Thoracic aorta (tissue), 2 donors: ENCODE data around the gene RBBP8NL. TPM values are rescaled to one million over a fixed set of nuclear protein-coding genes. Genes with fewer than 3 reads are reported as not detected.
"Not testable (repeated sequence)": the region's sequence is repeated elsewhere in the genome, so short reads cannot be mapped to it uniquely, and the experiment has no call there.

Experiments
- ATAC-seq: fragments of 150-250 bp; one replicate; pipeline ENCODE4 v1.8.0; 2017; ENCODE audit warnings: low read depth; ENCODE audit not compliant: insufficient number of reproducible peaks, low FRiP score
- DNase-seq: peaks from one replicate; pipeline ENCODE4 v3.0.0-alpha.2; 2020; ENCODE audit warnings: low spot score
- H3K27ac ChIP-seq, 2 donors: fragments of 200-600 bp; sonication (generic); 1 replicate in 1 of 2; 2 replicates in 1 of 2; pipeline ENCODE4 v1.5.1; 2016; ENCODE audit warnings: mild to moderate bottlenecking in 2 of 2, moderate library complexity in 2 of 2
- H3K27me3 ChIP-seq: fragments of 200-600 bp; sonication (generic); replicated peaks from 2 replicates; pipeline ENCODE4 v1.6.0; 2016; ENCODE audit warnings: mild to moderate bottlenecking; ENCODE audit not compliant: insufficient read depth
- H3K36me3 ChIP-seq: fragments of 200-600 bp; sonication (generic); one replicate; pipeline ENCODE4 v1.5.1; 2016
- H3K4me1 ChIP-seq, 2 donors: fragments of 200-600 bp; sonication (generic); 1 replicate in 1 of 2; 2 replicates in 1 of 2; pipeline versions ENCODE4 v1.5.1 to v1.6.0; 2016; ENCODE audit warnings: low read depth in 2 of 2, mild to moderate bottlenecking in 1 of 2; ENCODE audit not compliant: control insufficient read depth in 1 of 2
- H3K4me3 ChIP-seq: fragments of 200-600 bp; sonication (generic); 2 replicates; pipeline ENCODE4 v1.5.1; 2016; ENCODE audit warnings: mild to moderate bottlenecking
- H3K9me3 ChIP-seq: fragments of 200-600 bp; sonication (generic); 2 replicates; pipeline ENCODE4 v1.5.1; 2016
- total RNA-seq, 2 donors: library from RNA; depleted of rRNA; stranded (reverse); fragments of >200 nt; gene quantifications; one replicate each; pipeline versions ENCODE4 v1.1.0 to v1.2.3, GENCODE V29; 2016
- TF ChIP-seq, protein P1 (sequence below): fragments of 200-600 bp; sonication (generic); IDR thresholded peaks from one replicate; pipeline ENCODE4 v1.5.1; 2019; ENCODE audit warnings: antibody characterized with exemption

Gene RBBP8NL
- total RNA-seq, 2 donors from 2014 or later: not detected

DNA sequence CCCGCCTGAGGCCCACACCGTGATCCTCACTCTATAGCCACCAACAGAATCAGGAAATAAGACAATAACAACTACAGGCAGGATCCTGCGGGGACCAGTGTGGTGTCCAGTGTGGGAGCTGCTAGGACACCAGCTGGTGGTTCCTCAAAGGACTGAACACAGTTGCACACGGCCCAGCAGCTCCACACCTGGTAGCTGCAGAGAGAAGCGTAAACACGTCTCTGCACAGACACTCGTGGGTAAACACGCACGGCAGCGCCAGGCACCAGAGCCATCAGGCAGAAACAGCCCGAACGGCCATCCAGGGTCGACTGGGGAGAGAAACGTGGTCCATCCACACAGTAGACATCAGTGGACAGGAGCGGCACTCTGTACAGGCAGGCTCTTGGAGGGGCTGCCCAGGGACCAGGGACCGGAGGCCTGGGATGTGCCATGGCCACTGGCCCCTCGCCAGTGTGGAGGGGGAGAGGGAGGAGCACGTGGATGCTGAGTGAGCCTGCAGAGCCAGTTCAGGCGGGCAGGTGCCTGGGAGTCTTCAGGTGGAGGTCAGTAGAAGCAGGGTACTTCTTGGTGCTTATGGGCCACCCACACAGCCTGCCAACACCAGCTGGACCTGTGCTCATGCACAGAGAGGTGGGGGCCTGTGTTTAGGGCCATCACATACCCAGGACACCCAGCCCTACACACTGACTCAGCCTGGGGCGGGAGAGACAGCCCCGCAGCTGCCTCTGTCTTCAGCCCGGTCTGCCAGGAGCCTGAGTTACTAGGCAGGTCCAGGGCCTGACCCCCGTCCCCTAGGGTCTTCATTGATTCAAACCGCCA lies 52.8 kb downstream of the RBBP8NL start:
- no peak for DNase-seq
- TF ChIP-seq, protein P1, sequence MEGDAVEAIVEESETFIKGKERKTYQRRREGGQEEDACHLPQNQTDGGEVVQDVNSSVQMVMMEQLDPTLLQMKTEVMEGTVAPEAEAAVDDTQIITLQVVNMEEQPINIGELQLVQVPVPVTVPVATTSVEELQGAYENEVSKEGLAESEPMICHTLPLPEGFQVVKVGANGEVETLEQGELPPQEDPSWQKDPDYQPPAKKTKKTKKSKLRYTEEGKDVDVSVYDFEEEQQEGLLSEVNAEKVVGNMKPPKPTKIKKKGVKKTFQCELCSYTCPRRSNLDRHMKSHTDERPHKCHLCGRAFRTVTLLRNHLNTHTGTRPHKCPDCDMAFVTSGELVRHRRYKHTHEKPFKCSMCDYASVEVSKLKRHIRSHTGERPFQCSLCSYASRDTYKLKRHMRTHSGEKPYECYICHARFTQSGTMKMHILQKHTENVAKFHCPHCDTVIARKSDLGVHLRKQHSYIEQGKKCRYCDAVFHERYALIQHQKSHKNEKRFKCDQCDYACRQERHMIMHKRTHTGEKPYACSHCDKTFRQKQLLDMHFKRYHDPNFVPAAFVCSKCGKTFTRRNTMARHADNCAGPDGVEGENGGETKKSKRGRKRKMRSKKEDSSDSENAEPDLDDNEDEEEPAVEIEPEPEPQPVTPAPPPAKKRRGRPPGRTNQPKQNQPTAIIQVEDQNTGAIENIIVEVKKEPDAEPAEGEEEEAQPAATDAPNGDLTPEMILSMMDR: no peak
- no peak for ATAC-seq
- peak overlapping the region; percentile 38 to 66 for H3K27ac ChIP-seq
- no peak overlapping the region for H3K4me3 ChIP-seq
- H3K4me1 ChIP-seq: peaks cover 29 to 77% of the 10 kb centered on the region in 2 donors
- H3K27me3 ChIP-seq: no peaks in the 10 kb centered on the region
- no peaks in the 10 kb centered on the region for H3K9me3 ChIP-seq
- no peaks in the 10 kb centered on the region for H3K36me3 ChIP-seq

DNA sequence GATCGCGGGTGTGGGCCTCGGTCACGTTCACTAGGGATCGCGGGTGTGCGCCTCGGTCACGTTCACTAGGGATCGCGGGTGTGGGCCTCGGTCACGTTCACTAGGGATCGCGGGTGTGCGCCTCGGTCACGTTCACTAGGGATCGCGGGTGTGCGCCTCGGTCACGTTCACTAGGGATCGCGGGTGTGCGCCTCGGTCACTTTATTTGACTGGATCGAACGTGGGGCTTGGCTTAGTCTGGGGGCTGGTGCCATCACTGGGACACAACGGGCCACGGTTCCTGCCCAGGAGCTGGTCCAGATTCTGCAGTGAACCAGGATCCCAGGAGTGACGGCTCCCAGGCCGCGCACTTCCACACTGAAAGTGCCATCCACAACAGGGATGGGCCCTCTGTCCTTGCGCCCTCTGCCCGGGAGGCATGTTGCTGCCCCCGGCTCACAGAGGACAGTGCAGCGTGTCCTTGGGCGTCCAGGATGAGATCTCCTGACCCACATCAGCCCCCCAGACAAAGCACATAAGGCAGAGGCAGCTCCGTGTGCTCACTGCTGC lies 53.6 kb downstream of the RBBP8NL start:
- not testable (repeated sequence) for H3K27me3 ChIP-seq, H3K36me3 ChIP-seq, DNase-seq, ATAC-seq, H3K4me3 ChIP-seq, H3K9me3 ChIP-seq
- Histone ChIP-seq H3K27ac (peak overlapping the region in 1 of 2 donors; percentile 41), H3K4me1 (peaks cover 37 to 84% of the 10 kb centered on the region in 2 donors)

DNA sequence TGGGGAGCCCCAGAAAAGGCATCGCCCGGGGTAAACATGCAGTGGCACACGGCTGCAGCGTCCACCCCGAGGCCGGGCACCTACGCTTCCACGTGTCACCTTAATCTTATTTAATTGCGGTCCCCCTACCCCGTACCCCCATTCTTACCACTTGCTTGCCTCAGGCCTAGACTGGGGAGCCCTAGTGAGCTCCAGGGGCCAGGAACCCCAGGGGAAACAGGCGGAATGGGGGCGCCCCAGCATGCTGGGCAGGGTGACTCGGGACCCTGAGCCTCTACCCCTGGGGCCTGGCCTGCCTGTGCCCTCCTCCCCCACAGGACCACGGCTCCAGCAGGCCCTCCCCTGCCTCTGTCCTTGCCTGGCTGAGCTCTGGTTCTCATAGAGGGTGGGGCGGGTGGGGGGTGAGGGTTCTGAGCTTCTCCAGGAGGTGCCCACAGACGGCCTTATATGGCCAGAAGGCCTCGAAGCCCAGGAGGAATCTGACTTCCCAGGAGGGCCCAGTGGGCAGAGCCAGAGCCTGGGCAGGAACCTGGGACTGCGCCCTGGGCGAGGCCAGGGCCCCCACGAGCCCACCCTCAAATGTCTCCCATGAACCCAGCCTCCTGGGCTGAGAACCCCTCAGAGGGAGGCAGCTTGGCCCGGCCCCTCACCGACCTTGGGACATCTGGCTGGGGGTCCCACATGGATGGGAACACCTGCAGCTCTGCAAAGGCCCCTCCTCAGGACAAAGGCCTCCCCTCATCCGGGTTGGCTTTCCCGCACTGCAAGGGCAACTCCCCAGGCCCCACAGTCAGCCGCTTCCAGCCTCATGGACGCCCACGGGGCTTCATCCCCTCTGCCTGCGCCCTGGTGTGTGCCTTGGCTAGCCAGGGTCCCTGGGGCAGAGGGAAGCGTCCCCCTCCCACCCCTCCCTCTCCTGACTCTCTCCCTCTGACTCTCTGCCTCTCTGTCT lies 55.0 kb downstream of the RBBP8NL start:
- ATAC-seq: peak; percentile 23
- Histone ChIP-seq H3K4me3 (no peak overlapping the region), H3K9me3 (no peaks in the 10 kb centered on the region), H3K27ac (peak overlapping the region; percentile 61 to 72), H3K27me3 (no peaks in the 10 kb centered on the region), H3K4me1 (peaks cover 43 to 84% of the 10 kb centered on the region in 2 donors), H3K36me3 (no peaks in the 10 kb centered on the region)
- TF ChIP-seq, protein P1: no peak
- no peak for DNase-seq

DNA sequence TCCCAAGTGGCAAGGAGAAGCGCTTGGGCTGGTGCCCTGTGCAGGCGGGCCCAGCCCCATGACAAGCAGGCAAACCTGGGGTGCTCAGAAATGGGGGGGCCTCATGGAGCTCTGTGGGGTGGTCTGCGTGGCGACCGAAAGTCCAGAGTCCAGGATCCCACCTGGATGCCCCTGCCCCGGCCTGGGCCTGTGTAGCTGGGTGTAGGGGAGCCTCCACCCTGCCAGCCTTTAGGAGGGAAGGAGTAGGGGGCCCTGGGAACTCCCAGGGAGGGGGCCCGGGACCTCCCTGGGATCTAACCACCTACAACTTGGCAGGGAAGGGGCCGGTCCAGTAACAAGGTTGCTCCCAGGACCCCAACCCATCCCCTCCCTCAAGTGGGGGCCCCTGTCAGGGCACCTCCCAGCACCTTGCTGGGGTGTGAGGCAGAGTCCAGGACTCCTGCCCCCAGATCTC lies 55.7 kb downstream of the RBBP8NL start:
- H3K4me3 ChIP-seq: no peak overlapping the region
- H3K36me3 ChIP-seq: no peaks in the 10 kb centered on the region
- peaks cover 39 to 78% of the 10 kb centered on the region in 2 donors for H3K4me1 ChIP-seq
- no peak for ATAC-seq
- H3K27ac ChIP-seq: peak overlapping the region; percentile 48 to 61
- no peak for DNase-seq
- no peaks in the 10 kb centered on the region for H3K9me3 ChIP-seq
- TF ChIP-seq, protein P1: no peak
- no peaks in the 10 kb centered on the region for H3K27me3 ChIP-seq

GRCh38 chr20:62370807-62371587 lies 56.3 kb downstream of the RBBP8NL start:
- no peaks in the 10 kb centered on the region for H3K9me3 ChIP-seq
- TF ChIP-seq, protein P1: no peak
- H3K27me3 ChIP-seq: no peaks in the 10 kb centered on the region
- peaks cover 38 to 76% of the 10 kb centered on the region in 2 donors for H3K4me1 ChIP-seq
- DNase-seq (no peak), ATAC-seq (no peak)
- no peaks in the 10 kb centered on the region for H3K36me3 ChIP-seq
- H3K4me3 ChIP-seq: no peak overlapping the region
- peak overlapping the region; percentile 48 to 61 for H3K27ac ChIP-seq
